ENCODE results near the gene TNFSF8.
A peak's percentile ranks its signal among the peaks of the same experiment; 100 is the strongest.

TNFSF8 gene

GRCh38 chr9:114930056-114930812 is at the start of gene TNFSF8:
TSS of gene TNFSF8 (minus strand) at chr9:114930591. CDS start at chr9:114930303, 288 bp downstream.
- DNase-seq, result peak; percentile 81

- DNase-seq, result no peak
Observed at GRCh38 chr9:114973216-114973615, 42.8 kb upstream of the TNFSF8 start.

GRCh38 chr9:114972510-114973136 is 42.2 kb upstream of the TNFSF8 start:
- no peak for DNase-seq

GRCh38 chr9:114969269-114969668 is 38.9 kb upstream of the TNFSF8 start:
- no peak for DNase-seq

GRCh38 chr9:114968671-114969070 is 38.3 kb upstream of the TNFSF8 start:
- no peak for DNase-seq

GRCh38 chr9:114965564-114965963 is 35.2 kb upstream of the TNFSF8 start:
- no peak for DNase-seq

- DNase-seq, result no peak
Observed at GRCh38 chr9:114962809-114963208, 32.4 kb upstream of the TNFSF8 start.

GRCh38 chr9:114960276-114960675 is 29.9 kb upstream of the TNFSF8 start:
- DNase-seq, result no peak

GRCh38 chr9:114958844-114959235 is 28.4 kb upstream of the TNFSF8 start:
- DNase-seq, result no peak

GRCh38 chr9:114958021-114958843 is 27.8 kb upstream of the TNFSF8 start:
- DNase-seq, result no peak

GRCh38 chr9:114957558-114957957 is 27.2 kb upstream of the TNFSF8 start:
- no peak for DNase-seq

GRCh38 chr9:114954956-114955582 is 24.7 kb upstream of the TNFSF8 start:
- DNase-seq, result no peak

GRCh38 chr9:114953959-114954358 is 23.6 kb upstream of the TNFSF8 start:
- no peak for DNase-seq

GRCh38 chr9:114953046-114953445 is 22.7 kb upstream of the TNFSF8 start:
- no peak for DNase-seq

GRCh38 chr9:114950761-114951160 is 20.4 kb upstream of the TNFSF8 start:
- DNase-seq, result no peak

- no peak for DNase-seq
Observed at GRCh38 chr9:114947058-114947457, 16.7 kb upstream of the TNFSF8 start.

GRCh38 chr9:114945616-114946412 is 15.4 kb upstream of the TNFSF8 start:
- no peak for DNase-seq

GRCh38 chr9:114941376-114941775 is 11.0 kb upstream of the TNFSF8 start:
- DNase-seq, result no peak

GRCh38 chr9:114938687-114939575 is 8.5 kb upstream of the TNFSF8 start:
- DNase-seq, result no peak

GRCh38 chr9:114937516-114937915 is 7.1 kb upstream of the TNFSF8 start:
- no peak for DNase-seq

- DNase-seq, result no peak
Observed at GRCh38 chr9:114936581-114936980, 6.2 kb upstream of the TNFSF8 start.
